ENCODE data around the gene AFAP1.

AFAP1 gene

GRCh38 chr4:7815981-7816380, 123.7 kb downstream of the AFAP1 start:
- H3K27ac ChIP-seq (ENCODE audit: insufficient read depth, low read length, poor library complexity, severe bottlenecking): no peak overlapping the region
- H3K27me3 ChIP-seq (replicated peaks; ENCODE audit: control insufficient read depth, insufficient read depth, low read length, poor library complexity, severe bottlenecking): no peaks in the 10 kb centered on the region
- H3K4me1 ChIP-seq (ENCODE audit: control insufficient read depth, insufficient read depth, low read length, poor library complexity, severe bottlenecking): no peaks in the 10 kb centered on the region
- H3K36me3 ChIP-seq (ENCODE audit: control insufficient read depth, insufficient read depth, low read length): peaks cover 35% of the 10 kb centered on the region
- no peak overlapping the region for H3K4me3 ChIP-seq (ENCODE audit: insufficient read depth, low read depth, low read length, poor library complexity, severe bottlenecking)
- DNase-seq: no peak
- no peaks in the 10 kb centered on the region for H3K9me3 ChIP-seq (ENCODE audit: control insufficient read depth, low read length)

GRCh38 chr4:7815562-7815961, 124.1 kb downstream of the AFAP1 start:
- Histone ChIP-seq H3K4me3 (ENCODE audit: insufficient read depth, low read depth, low read length, poor library complexity, severe bottlenecking) (no peak overlapping the region), H3K27me3 (replicated peaks; ENCODE audit: control insufficient read depth, insufficient read depth, low read length, poor library complexity, severe bottlenecking) (no peaks in the 10 kb centered on the region), H3K9me3 (ENCODE audit: control insufficient read depth, low read length) (no peaks in the 10 kb centered on the region), H3K4me1 (ENCODE audit: control insufficient read depth, insufficient read depth, low read length, poor library complexity, severe bottlenecking) (no peaks in the 10 kb centered on the region), H3K36me3 (ENCODE audit: control insufficient read depth, insufficient read depth, low read length) (peaks cover 35% of the 10 kb centered on the region), H3K27ac (ENCODE audit: insufficient read depth, low read length, poor library complexity, severe bottlenecking) (no peak overlapping the region)
- DNase-seq: no peak

- Histone ChIP-seq H3K4me1 (ENCODE audit: control insufficient read depth, insufficient read depth, low read length, poor library complexity, severe bottlenecking) (no peaks in the 10 kb centered on the region), H3K36me3 (ENCODE audit: control insufficient read depth, insufficient read depth, low read length) (peaks cover 36% of the 10 kb centered on the region), H3K27ac (ENCODE audit: insufficient read depth, low read length, poor library complexity, severe bottlenecking) (no peak overlapping the region), H3K9me3 (ENCODE audit: control insufficient read depth, low read length) (no peaks in the 10 kb centered on the region), H3K4me3 (ENCODE audit: insufficient read depth, low read depth, low read length, poor library complexity, severe bottlenecking) (no peak overlapping the region), H3K27me3 (replicated peaks; ENCODE audit: control insufficient read depth, insufficient read depth, low read length, poor library complexity, severe bottlenecking) (no peaks in the 10 kb centered on the region)
- DNase-seq: no peak
Measured at GRCh38 chr4:7814451-7814850, 125.2 kb downstream of the AFAP1 start.

GRCh38 chr4:7813674-7814073, 126.0 kb downstream of the AFAP1 start:
- no peaks in the 10 kb centered on the region for H3K4me1 ChIP-seq (ENCODE audit: control insufficient read depth, insufficient read depth, low read length, poor library complexity, severe bottlenecking)
- DNase-seq: no peak
- H3K9me3 ChIP-seq (ENCODE audit: control insufficient read depth, low read length): no peaks in the 10 kb centered on the region
- H3K27ac ChIP-seq (ENCODE audit: insufficient read depth, low read length, poor library complexity, severe bottlenecking): no peak overlapping the region
- H3K4me3 ChIP-seq (ENCODE audit: insufficient read depth, low read depth, low read length, poor library complexity, severe bottlenecking): no peak overlapping the region
- H3K36me3 ChIP-seq (ENCODE audit: control insufficient read depth, insufficient read depth, low read length): peaks cover 37% of the 10 kb centered on the region
- no peaks in the 10 kb centered on the region for H3K27me3 ChIP-seq (replicated peaks; ENCODE audit: control insufficient read depth, insufficient read depth, low read length, poor library complexity, severe bottlenecking)

GRCh38 chr4:7812921-7813320, 126.7 kb downstream of the AFAP1 start:
- Histone ChIP-seq H3K4me1 (ENCODE audit: control insufficient read depth, insufficient read depth, low read length, poor library complexity, severe bottlenecking) (no peaks in the 10 kb centered on the region), H3K27me3 (replicated peaks; ENCODE audit: control insufficient read depth, insufficient read depth, low read length, poor library complexity, severe bottlenecking) (no peaks in the 10 kb centered on the region), H3K4me3 (ENCODE audit: insufficient read depth, low read depth, low read length, poor library complexity, severe bottlenecking) (no peak overlapping the region), H3K36me3 (ENCODE audit: control insufficient read depth, insufficient read depth, low read length) (peaks cover 35% of the 10 kb centered on the region), H3K27ac (ENCODE audit: insufficient read depth, low read length, poor library complexity, severe bottlenecking) (no peak overlapping the region), H3K9me3 (ENCODE audit: control insufficient read depth, low read length) (no peaks in the 10 kb centered on the region)
- no peak for DNase-seq

- Histone ChIP-seq H3K27me3 (replicated peaks; ENCODE audit: control insufficient read depth, insufficient read depth, low read length, poor library complexity, severe bottlenecking) (no peaks in the 10 kb centered on the region), H3K9me3 (ENCODE audit: control insufficient read depth, low read length) (no peaks in the 10 kb centered on the region), H3K4me3 (ENCODE audit: insufficient read depth, low read depth, low read length, poor library complexity, severe bottlenecking) (no peak overlapping the region), H3K27ac (ENCODE audit: insufficient read depth, low read length, poor library complexity, severe bottlenecking) (no peak overlapping the region), H3K4me1 (ENCODE audit: control insufficient read depth, insufficient read depth, low read length, poor library complexity, severe bottlenecking) (no peaks in the 10 kb centered on the region), H3K36me3 (ENCODE audit: control insufficient read depth, insufficient read depth, low read length) (peaks cover 35% of the 10 kb centered on the region)
- DNase-seq: no peak
Measured at GRCh38 chr4:7812231-7812857, 127.3 kb downstream of the AFAP1 start.

- Histone ChIP-seq H3K27ac (ENCODE audit: insufficient read depth, low read length, poor library complexity, severe bottlenecking) (no peak overlapping the region), H3K36me3 (ENCODE audit: control insufficient read depth, insufficient read depth, low read length) (peaks cover 35% of the 10 kb centered on the region), H3K9me3 (ENCODE audit: control insufficient read depth, low read length) (no peaks in the 10 kb centered on the region), H3K27me3 (replicated peaks; ENCODE audit: control insufficient read depth, insufficient read depth, low read length, poor library complexity, severe bottlenecking) (no peaks in the 10 kb centered on the region), H3K4me3 (ENCODE audit: insufficient read depth, low read depth, low read length, poor library complexity, severe bottlenecking) (no peak overlapping the region), H3K4me1 (ENCODE audit: control insufficient read depth, insufficient read depth, low read length, poor library complexity, severe bottlenecking) (no peaks in the 10 kb centered on the region)
- no peak for DNase-seq
Measured at GRCh38 chr4:7811536-7812191, 128.0 kb downstream of the AFAP1 start.

- Histone ChIP-seq H3K36me3 (ENCODE audit: control insufficient read depth, insufficient read depth, low read length) (peaks cover 34% of the 10 kb centered on the region), H3K27me3 (replicated peaks; ENCODE audit: control insufficient read depth, insufficient read depth, low read length, poor library complexity, severe bottlenecking) (no peaks in the 10 kb centered on the region), H3K4me1 (ENCODE audit: control insufficient read depth, insufficient read depth, low read length, poor library complexity, severe bottlenecking) (no peaks in the 10 kb centered on the region), H3K9me3 (ENCODE audit: control insufficient read depth, low read length) (no peaks in the 10 kb centered on the region), H3K4me3 (ENCODE audit: insufficient read depth, low read depth, low read length, poor library complexity, severe bottlenecking) (no peak overlapping the region), H3K27ac (ENCODE audit: insufficient read depth, low read length, poor library complexity, severe bottlenecking) (no peak overlapping the region)
- DNase-seq: no peak
Measured at GRCh38 chr4:7810783-7811535, 128.7 kb downstream of the AFAP1 start.

- H3K27me3 ChIP-seq (replicated peaks; ENCODE audit: control insufficient read depth, insufficient read depth, low read length, poor library complexity, severe bottlenecking): no peaks in the 10 kb centered on the region
- H3K4me3 ChIP-seq (ENCODE audit: insufficient read depth, low read depth, low read length, poor library complexity, severe bottlenecking): no peak overlapping the region
- no peaks in the 10 kb centered on the region for H3K4me1 ChIP-seq (ENCODE audit: control insufficient read depth, insufficient read depth, low read length, poor library complexity, severe bottlenecking)
- no peak for DNase-seq
- H3K9me3 ChIP-seq (ENCODE audit: control insufficient read depth, low read length): no peaks in the 10 kb centered on the region
- H3K36me3 ChIP-seq (ENCODE audit: control insufficient read depth, insufficient read depth, low read length): peaks cover 16% of the 10 kb centered on the region
- H3K27ac ChIP-seq (ENCODE audit: insufficient read depth, low read length, poor library complexity, severe bottlenecking): no peak overlapping the region
Measured at GRCh38 chr4:7808752-7809151, 130.9 kb downstream of the AFAP1 start.

- Histone ChIP-seq H3K4me1 (ENCODE audit: control insufficient read depth, insufficient read depth, low read length, poor library complexity, severe bottlenecking) (no peaks in the 10 kb centered on the region), H3K27me3 (replicated peaks; ENCODE audit: control insufficient read depth, insufficient read depth, low read length, poor library complexity, severe bottlenecking) (no peaks in the 10 kb centered on the region), H3K27ac (ENCODE audit: insufficient read depth, low read length, poor library complexity, severe bottlenecking) (no peak overlapping the region), H3K9me3 (ENCODE audit: control insufficient read depth, low read length) (no peaks in the 10 kb centered on the region), H3K4me3 (ENCODE audit: insufficient read depth, low read depth, low read length, poor library complexity, severe bottlenecking) (no peak overlapping the region), H3K36me3 (ENCODE audit: control insufficient read depth, insufficient read depth, low read length) (peaks cover 13% of the 10 kb centered on the region)
- no peak for DNase-seq
Measured at GRCh38 chr4:7808181-7808580, 131.5 kb downstream of the AFAP1 start.
